KG1 (cell line): ENCODE measurements around the gene OBSL1.

Experiments
- DNase-seq: peaks from one replicate; lab custom pipeline; 2025; lab: John Stamatoyannopoulos, UW

Gene OBSL1

GRCh38 chr2:219571311-219572236 is at the start of gene OBSL1:
OBSL1 (minus strand) TSS chr2:219571539; CDS start chr2:219571232, 307 bp downstream.
- no peak for DNase-seq

GRCh38 chr2:219620546-219620945 is 49.2 kb upstream of the OBSL1 start:
- no peak for DNase-seq

DNA sequence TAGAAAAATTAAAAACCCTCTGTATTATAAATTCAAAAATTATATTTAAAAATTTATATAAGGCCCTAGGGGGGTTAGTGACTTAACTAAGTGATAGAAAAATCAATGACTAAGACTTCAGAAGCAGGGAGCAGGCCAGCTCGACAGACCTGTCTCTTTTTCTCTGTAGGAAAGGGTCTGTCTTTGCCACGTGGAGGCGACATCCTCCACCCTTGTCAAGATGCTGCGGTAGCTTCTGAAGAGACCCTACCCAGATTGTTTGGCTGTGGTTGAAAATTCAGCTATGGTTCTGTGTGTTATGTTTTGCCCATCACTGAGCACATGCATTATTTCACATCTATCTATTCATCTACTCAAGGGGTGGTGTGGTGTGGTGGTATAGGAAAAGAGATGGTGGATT is 47.9 kb upstream of the OBSL1 start:
- no peak for DNase-seq

GRCh38 chr2:219618733-219619122 is 47.4 kb upstream of the OBSL1 start:
- no peak for DNase-seq

- no peak for DNase-seq
These were observed 45.2 kb upstream of the OBSL1 start for GRCh38 chr2:219616550-219616949.

- no peak for DNase-seq
These were observed 44.6 kb upstream of the OBSL1 start for GRCh38 chr2:219615894-219616293.

DNA sequence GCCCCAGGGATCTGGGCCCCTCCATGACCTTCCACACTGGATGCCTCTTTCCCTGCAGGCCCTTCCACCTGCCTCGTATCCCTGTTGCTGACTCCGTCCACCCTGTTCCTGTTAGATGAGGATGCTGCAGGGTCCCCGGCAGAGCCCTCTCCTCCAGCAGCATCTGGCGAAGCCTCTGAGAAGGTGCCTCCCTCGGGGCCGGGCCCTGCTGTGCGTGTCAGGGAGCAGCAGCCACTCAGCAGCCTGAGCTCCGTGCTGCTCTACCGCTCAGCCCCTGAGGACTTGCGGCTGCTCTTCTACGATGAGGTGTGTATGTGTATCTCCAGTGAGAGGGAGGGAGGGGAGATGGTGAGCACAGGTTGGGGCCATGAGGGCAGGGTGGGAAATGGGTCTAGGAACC is 43.7 kb upstream of the OBSL1 start:
- no peak for DNase-seq

DNA sequence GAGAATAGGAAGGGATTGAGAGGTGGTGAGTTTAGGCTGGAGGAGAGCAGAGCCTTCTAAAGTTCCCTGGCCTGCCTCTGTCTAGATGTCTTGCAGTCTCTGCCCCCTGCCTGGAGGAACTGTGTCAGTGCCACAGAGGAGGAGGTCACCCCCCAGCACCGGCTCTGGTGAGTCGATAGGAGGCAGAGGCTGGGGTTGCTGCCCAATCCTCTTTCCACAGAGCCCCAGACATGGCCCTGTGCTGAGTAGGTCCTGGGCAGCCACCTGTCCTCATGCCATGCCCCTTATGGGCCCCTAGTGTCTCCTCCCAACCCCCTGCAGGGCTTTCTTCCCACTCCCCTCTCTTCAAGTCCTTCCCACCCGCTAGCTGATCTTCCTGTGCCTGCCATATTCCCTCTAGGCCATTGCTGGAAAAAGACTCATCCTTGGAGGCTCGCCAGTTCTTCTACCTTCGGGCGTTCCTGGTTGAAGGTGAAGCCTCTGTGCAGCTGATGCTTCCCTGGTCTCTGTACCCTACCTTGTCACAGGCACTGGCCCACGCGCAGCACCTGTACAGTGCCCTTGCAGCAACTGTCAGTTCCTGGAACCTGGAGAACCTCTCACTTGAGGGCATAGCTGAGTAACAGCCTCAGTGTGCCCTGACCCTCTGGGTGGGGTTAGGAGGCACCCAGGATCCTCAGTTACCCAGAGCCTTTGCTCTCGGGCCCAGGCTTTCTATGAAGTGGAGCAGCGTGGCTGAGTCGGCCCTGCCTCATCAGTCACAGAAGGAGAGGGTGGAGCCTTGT is 42.9 kb upstream of the OBSL1 start:
- DNase-seq = no peak

DNA sequence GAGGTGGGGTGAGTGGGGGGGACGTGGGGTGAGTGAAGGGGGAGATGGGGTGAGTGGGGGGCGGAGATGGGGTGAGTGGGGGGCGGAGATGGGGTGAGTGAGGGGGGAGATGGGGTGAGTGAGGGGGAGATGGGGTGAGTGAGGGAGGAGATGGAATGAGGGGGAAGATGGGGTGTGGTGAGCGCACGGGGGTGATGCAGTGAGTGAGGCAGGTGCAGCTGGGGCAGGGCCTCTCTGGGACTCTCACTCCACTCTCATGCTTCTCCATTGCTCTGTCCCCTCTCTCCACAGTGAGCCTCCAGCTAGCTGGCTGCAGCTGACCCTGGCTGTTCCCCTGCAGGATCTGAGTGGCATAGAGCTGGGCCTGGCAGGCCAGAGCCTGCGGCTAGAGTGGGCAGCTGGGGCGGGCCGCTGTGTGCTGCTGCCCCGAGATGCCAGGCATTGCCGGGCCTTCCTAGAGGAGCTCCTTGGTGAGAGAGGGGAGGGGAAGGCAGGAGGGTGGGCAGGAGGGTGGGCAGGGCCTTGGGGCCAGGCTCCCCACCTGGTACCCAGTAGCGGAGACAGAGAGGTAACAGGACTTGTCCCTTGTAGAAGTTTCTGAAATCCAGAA is 42.2 kb upstream of the OBSL1 start:
- DNase-seq = no peak

DNA sequence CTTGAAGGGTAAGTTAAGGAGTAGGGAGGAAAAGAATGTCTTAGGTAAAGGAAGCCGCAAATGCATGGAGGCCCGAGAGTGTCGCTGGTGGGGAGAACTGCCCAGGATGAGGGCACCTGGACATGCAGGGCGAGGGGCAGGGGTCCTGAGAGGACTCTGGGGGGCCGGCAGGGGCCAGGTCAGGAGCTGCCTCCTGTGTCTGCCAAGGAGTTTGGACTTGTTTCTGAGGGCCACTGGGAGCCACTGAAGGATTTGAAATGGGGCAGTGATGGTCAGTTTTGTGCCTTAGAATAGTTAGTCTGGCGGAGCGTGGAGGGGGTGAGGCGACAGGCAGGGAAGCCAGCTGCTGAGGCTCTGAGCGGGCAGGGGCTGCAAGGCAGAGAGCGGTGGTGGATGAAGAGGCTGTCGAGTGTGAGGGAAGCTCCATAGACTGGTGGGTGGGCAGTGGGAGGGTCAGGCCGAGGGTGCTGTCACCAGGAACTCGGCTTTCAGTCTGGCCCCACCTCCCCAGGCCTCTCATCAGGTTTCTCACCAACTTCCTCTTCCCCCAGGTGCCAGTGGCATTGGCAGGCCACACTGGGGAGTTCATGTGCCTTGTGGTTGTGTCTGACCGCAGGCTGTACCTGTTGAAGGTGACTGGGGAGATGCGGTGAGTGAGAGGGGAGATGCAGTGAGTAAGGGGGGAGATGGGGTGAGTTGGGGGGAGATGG is 41.4 kb upstream of the OBSL1 start:
- DNase-seq = no peak

GRCh38 chr2:219611866-219612576 is 40.7 kb upstream of the OBSL1 start:
- DNase-seq = no peak

DNA sequence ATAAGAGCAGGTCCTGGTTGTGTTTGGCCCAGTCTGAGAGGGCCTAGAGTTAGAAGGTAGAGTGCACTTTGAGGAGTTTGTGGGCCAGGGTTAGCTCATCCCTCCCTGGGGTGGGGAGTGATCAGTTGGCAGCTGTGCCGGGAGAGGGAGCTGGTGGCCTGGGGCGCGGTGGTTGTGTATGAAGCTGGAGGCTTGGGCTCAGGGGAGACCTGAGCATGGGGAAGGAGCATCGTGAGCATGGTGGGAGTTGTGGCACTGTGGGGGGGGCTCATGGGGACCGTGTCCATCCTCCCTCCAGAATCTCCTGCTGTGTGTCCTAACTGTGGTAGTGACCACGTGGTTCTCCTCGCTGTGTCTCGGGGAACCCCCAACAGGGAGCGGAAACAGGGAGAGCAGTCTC is 40.0 kb upstream of the OBSL1 start:
- DNase-seq = no peak

GRCh38 chr2:219609149-219609750 is 37.9 kb upstream of the OBSL1 start:
- no peak for DNase-seq

DNA sequence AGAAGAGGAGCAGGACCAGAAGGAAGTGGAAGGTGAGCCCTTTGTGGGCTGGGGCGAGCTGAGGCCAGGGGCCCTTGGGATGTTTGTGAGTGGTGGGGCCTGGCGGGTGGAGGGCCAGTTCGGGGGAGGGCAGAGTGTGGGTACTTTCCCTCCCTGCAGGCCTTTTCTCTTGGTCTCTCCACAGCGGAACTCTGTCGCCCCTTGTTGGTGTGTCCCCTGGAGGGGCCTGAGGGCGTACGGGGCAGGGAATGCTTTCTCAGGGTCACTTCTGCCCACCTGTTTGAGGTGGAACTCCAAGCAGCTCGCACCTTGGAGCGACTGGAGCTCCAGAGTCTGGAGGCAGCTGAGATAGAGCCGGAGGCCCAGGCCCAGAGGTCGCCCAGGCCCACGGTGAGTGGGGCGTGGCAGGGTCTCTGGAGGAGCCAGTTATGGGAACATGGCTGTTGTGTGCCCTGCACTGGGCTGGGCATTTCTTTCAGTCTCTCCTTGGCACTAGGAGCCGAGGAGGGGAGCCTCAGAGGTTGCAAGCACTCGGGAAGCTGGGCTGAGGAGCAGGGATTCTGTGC is 37.1 kb upstream of the OBSL1 start:
- no peak for DNase-seq

- no peak for DNase-seq
These were observed 36.6 kb upstream of the OBSL1 start for GRCh38 chr2:219607931-219608330.

DNA sequence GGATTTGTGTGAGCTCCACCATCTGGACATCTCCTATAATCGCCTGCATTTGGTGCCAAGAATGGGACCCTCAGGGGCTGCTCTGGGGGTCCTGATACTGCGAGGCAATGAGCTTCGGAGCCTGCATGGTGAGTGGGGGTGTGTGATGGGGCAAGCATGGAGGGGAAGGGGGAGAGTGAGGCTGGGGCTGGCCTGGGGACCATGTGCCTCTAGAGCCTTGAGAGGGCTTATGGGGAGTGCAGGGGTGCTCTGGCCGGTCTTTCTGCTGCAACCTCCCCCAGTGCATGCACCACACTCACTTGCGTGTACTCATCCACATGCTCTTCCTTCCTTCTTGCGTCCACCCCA is 34.2 kb upstream of the OBSL1 start:
- DNase-seq = no peak

DNA sequence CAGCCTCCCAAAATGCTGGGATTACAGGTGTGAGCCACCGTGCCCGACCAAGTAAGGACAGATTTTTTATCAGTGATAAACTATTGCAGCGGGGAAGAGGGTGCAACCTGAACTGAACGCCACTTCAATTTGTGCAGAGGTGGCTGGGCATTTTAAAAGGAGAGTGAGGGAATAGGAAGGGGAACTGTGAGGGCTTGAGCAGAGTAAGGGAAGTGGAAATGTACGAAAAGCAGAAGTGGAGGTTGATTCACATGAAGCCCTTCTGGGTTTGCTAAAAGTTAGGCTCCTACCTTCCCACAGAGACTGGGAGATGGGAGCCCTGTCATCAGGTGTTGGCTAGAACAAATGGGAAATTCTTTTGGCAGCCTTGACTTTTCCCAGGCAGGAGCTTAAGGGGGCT is 32.4 kb upstream of the OBSL1 start:
- peak; percentile 26 for DNase-seq

DNA sequence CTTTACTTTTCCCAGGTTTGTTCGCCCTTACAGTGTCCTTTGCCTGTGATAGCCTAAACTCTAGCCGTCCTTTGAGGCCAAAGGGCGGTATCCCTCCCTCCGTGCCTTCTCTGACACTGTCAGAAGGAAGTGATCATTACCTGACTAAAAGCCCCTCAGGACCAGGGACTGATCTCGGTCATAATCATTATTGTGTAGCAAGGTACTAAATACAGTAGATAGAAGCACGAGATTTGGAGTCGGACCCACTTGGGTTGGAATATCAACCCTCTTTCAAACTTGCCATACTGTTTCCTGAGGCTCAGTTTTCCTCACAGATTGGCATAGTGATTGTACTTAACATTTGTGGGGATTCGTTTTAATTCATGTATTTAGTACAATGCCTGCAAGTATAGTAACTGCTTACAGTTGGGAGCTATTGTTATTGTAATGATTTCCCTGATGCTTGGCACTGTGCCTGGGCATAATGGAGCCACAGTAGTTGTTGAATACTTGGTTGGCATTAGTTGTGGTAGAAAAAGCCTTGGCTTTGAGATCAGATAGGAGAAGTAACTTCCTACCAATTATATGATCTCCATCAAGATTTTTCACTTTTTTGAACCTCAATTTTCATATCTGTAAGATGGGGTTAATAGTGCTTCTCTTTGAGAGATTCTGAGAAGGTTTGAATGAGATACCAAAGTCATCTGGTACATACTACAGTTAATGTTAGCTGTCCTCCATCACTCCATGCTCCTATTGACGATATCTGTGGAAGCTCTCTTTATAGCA is 27.2 kb upstream of the OBSL1 start:
- no peak for DNase-seq

GRCh38 chr2:219597552-219598307 is 26.4 kb upstream of the OBSL1 start, which contains the start of gene STK11IP:
STK11IP (plus strand) TSS chr2:219597857; CDS start chr2:219598120, 263 bp downstream.
- peak; percentile 94 for DNase-seq
